ENCODE data around the gene METTL16. TPM values are rescaled to one million over a fixed set of nuclear protein-coding genes. Genes with fewer than 3 reads are reported as not detected.

METTL16 gene
- total and polyA plus RNA-seq, 2 of the 4 experiments (the other 2 are of a cell fraction) = 11.8 to 15.4 TPM

DNA sequence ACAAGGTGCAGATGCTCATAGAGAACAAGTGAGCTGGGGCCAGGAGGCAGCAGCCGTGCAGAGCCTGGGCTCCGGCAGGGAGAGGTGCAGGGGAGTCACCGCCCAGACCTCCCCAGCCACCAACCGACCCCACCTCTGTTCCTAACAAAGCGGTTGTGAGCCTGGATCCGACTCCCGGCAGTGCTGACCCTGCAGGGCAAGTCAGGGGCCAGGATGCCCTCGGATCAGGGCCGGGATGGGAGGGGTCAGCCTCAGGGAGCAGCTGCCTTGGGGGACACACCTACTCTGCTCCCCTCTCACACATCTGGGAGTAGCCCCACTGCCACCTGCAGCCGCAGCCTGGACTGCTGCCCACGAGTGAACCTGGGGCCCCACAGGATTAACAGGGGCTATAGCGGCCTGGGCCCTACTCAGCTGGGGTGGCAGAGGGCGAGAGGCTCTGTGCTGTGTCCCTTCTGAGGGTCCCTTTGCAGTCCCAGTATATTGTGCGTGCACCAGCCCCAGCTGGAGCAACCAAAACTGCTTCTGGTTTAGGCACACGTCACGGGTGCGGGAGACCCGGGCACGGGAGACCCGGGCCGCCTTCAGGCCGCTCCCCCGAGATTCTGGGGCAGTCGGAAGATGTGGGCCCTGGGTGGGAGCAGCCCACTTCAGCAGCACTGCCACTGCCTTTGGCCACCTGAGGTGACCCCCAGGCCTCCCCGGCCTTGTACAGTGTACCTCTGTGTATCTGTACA, 132.0 kb downstream of the METTL16 start:
- Histone ChIP-seq H2BK120ac (ENCODE audit: low read depth, low read length) (no peak overlapping the region), H3K14ac (replicated peaks; ENCODE audit: low read depth, low read length) (no peak overlapping the region), H3K56ac (ENCODE audit: extremely low read depth, insufficient read depth, low read length) (no peak overlapping the region), H4K20me1 (ENCODE audit: insufficient read depth, low read length) (peaks cover 3% of the 10 kb centered on the region; the same call in 1 of the 2 replicates), H2AFZ (replicated peaks; ENCODE audit: low read length, poor library complexity) (no peak overlapping the region), H3K4me3 (ENCODE audit: insufficient read depth, low read depth, low read length) (no peak overlapping the region), H3K27ac (ENCODE audit: insufficient read depth, low read length) (no peak overlapping the region), H4K91ac (ENCODE audit: insufficient read depth, low read depth, low read length) (no peak overlapping the region), H2BK15ac (ENCODE audit: low read depth, low read length) (no peak overlapping the region), H4K5ac (ENCODE audit: low read depth, low read length) (no peak overlapping the region), H3K36me3 (ENCODE audit: control insufficient read depth, insufficient read depth, low read length) (peaks cover 50% of the 10 kb centered on the region), H3K4me2 (ENCODE audit: low read depth, low read length) (no peak overlapping the region), H3K9me1 (ENCODE audit: insufficient read depth, low read length) (0 out of 2 replicates have a peak, but pooled peaks cover 3% of the 10 kb centered on the region), H4K8ac (ENCODE audit: low read depth in 2 of 2, low read length in 2 of 2) (no peak overlapping the region), H3K79me1 (ENCODE audit: low read depth in 1 of 2, low read length in 2 of 2) (peaks cover 0 to 3% of the 10 kb centered on the region in 2 experiments; a peak in 1 of 4 replicates), H3K9ac (ENCODE audit: low read depth, low read length) (no peak overlapping the region), H2AK5ac (ENCODE audit: low read depth, low read length) (no peak overlapping the region), H3K18ac (ENCODE audit: low read depth, low read length) (no peak overlapping the region), H2AK9ac (replicated peaks; ENCODE audit: low read depth, low read length, poor library complexity) (no peak overlapping the region), H3K9me3 (ENCODE audit: control insufficient read depth, insufficient read depth, low read length) (no peaks in the 10 kb centered on the region), H3K23ac (ENCODE audit: low read depth, low read length) (no peak overlapping the region), H3K27me3 (ENCODE audit: control insufficient read depth, insufficient read depth, low read length) (no peaks in the 10 kb centered on the region), H2BK5ac (ENCODE audit: low read depth, low read length, poor library complexity, severe bottlenecking) (no peak overlapping the region), H2BK20ac (ENCODE audit: low read depth, low read length) (no peak overlapping the region), H3K4me1 (ENCODE audit: control insufficient read depth, insufficient read depth, low read length) (peaks cover 2% of the 10 kb centered on the region; the same call in 1 of the 2 replicates), H3K4ac (ENCODE audit: low read depth, low read length) (no peak overlapping the region)
- TF ChIP-seq BHLHE40 (IDR thresholded peaks at IDR 0.05; ENCODE audit: low read depth, low read length) (no peak), MAZ (IDR thresholded peaks at IDR 0.05; ENCODE audit: borderline replicate concordance, low read depth, low read length) (no peak), NFE2L2 (IDR thresholded peaks at IDR 0.05; ENCODE audit: low read depth, low read length) (no peak), SMC3 (IDR thresholded peaks at IDR 0.05; ENCODE audit: low read depth, low read length) (no peak), USF2 (IDR thresholded peaks at IDR 0.05; ENCODE audit: low read depth, low read length) (no peak), CTCF (conservative IDR thresholded peaks at IDR 0.05; ENCODE audit: low read depth, low read length) (no peak), CHD1 (IDR thresholded peaks at IDR 0.05; ENCODE audit: low read depth, low read length) (no peak), CEBPB (IDR thresholded peaks at IDR 0.05; ENCODE audit: low read depth, low read length) (no peak), ELK1 (IDR thresholded peaks at IDR 0.05; ENCODE audit: borderline replicate concordance, low read depth, low read length) (no peak), RAD21 (IDR thresholded peaks at IDR 0.05; ENCODE audit: low read length) (no peak), RCOR1 (IDR thresholded peaks at IDR 0.05; ENCODE audit: insufficient replicate concordance, low read length) (no peak), POLR2A (IDR thresholded peaks at IDR 0.05; ENCODE audit: low read depth, low read length) (no peak), MXI1 (IDR thresholded peaks at IDR 0.05; ENCODE audit: borderline replicate concordance, low read depth, low read length) (no peak), MAFK (IDR thresholded peaks at IDR 0.05; ENCODE audit: low read depth, low read length) (no peak)
- 86% methylated on average over 19 of the region's 25 CpGs; no CpG with 5 or more reads in 1 of the 2 experiments for WGBS, 2 experiments (ENCODE audit: extremely low coverage in 2 of 2, insufficient read length in 1 of 2)
- POLR2A ChIA-PET (ENCODE audit: unreplicated experiment) = no interaction called here
- DNase-seq = no peak
- in situ Hi-C loops (cut with MboI; ENCODE audit: low sequenced_read_pairs) (loop anchor here (5.0 kb wide), 1 partner anchor 33 kb away; no protein-coding TSS in a partner anchor), dilution Hi-C loops (cut with HindIII; ENCODE audit: low sequenced_read_pairs, unreplicated experiment) (no loop called here), intact Hi-C loops (cut with micrococcal nuclease) (no loop called here)
- no TSS peak for BruUV-seq (replicated peaks)
- CTCF ChIA-PET = interaction anchor here (1.4 kb wide), 1 partner anchor 37 kb away, joined by 5 read pairs; no protein-coding TSS in a partner anchor
- ATAC-seq (ENCODE audit: low read depth) = no peak
